Mesenchymal stem cell (in vitro differentiated cells and primary cell): ENCODE measurements around the gene RMND1.
A peak's percentile ranks its signal among the peaks of the same experiment; 100 is the strongest.
"Not testable (repeated sequence)": the region's sequence is repeated elsewhere in the genome, so short reads cannot be mapped to it uniquely, and the experiment has no call there.

Experiments used
- DNase-seq: peaks from one replicate; pipeline ENCODE4 v3.0.0-alpha.2; 2013
- H2AFZ ChIP-seq: one replicate; pipeline ENCODE4 v1.6.1; 2013; ENCODE audit warnings: low read depth, mild to moderate bottlenecking, control low read depth, inconsistent platforms, low read length, moderate library complexity
- H2AK5ac ChIP-seq: 2 replicates; pipeline ENCODE4 v1.6.1; 2013; ENCODE audit warnings: low read length, moderate library complexity, mild to moderate bottlenecking, inconsistent platforms; ENCODE audit not compliant: severe bottlenecking
- H2BK120ac ChIP-seq: one replicate; pipeline ENCODE4 v1.6.1; 2013; ENCODE audit warnings: low read depth, mild to moderate bottlenecking, inconsistent platforms, low read length, moderate library complexity
- H2BK12ac ChIP-seq, 2 experiments: one replicate each; pipeline ENCODE4 v1.6.1; 2013; ENCODE audit warnings: inconsistent platforms in 2 of 2, low read length in 2 of 2, mild to moderate bottlenecking in 2 of 2, moderate library complexity in 2 of 2, control low read depth in 1 of 2
- H2BK15ac ChIP-seq: one replicate; pipeline ENCODE4 v1.6.1; 2013; ENCODE audit warnings: mild to moderate bottlenecking, low read depth, inconsistent platforms; ENCODE audit not compliant: poor library complexity, severe bottlenecking
- H2BK5ac ChIP-seq: 2 replicates; pipeline ENCODE4 v1.6.1; 2013; ENCODE audit warnings: low read depth, mild to moderate bottlenecking, low read length, control low read depth, inconsistent platforms; ENCODE audit not compliant: poor library complexity, severe bottlenecking
- H3K14ac ChIP-seq, 2 experiments: one replicate each; pipeline ENCODE4 v1.6.1; 2013; ENCODE audit warnings: inconsistent platforms in 2 of 2, low read length in 2 of 2, control low read depth in 1 of 2, mild to moderate bottlenecking in 1 of 2, moderate library complexity in 1 of 2
- H3K18ac ChIP-seq, 2 experiments: one replicate each; pipeline ENCODE4 v1.6.1; 2013; ENCODE audit warnings: inconsistent platforms in 2 of 2, low read length in 2 of 2, control low read depth in 1 of 2, low read depth in 1 of 2, mild to moderate bottlenecking in 1 of 2
- H3K23ac ChIP-seq, 2 experiments: one replicate each; pipeline ENCODE4 v1.6.1; 2013; ENCODE audit warnings: inconsistent platforms in 2 of 2, low read length in 2 of 2, mild to moderate bottlenecking in 2 of 2, moderate library complexity in 2 of 2, control low read depth in 1 of 2
- H3K27ac ChIP-seq: 2 replicates; pipeline ENCODE4 v1.5.1; 2013; ENCODE audit warnings: mild to moderate bottlenecking, moderate library complexity, low read length, control low read depth, inconsistent platforms; ENCODE audit not compliant: poor library complexity, severe bottlenecking
- H3K27me3 ChIP-seq, 2 experiments: 2 replicates each; pipeline versions ENCODE4 v1.6.1 to v1.7.0; 2013; ENCODE audit warnings: low read length in 2 of 2, mild to moderate bottlenecking in 2 of 2, moderate library complexity in 2 of 2, control low read depth in 1 of 2, inconsistent platforms in 1 of 2; ENCODE audit not compliant: control insufficient read depth in 1 of 2, insufficient read depth in 1 of 2
- H3K36me3 ChIP-seq, 2 experiments: 2 replicates each; pipeline versions ENCODE4 v1.6.1 to v1.7.0; 2013; ENCODE audit warnings: low read length in 2 of 2, control low read depth in 1 of 2, inconsistent platforms in 1 of 2, low read depth in 1 of 2, mild to moderate bottlenecking in 1 of 2; ENCODE audit not compliant: insufficient read depth in 2 of 2, control insufficient read depth in 1 of 2
- H3K4ac ChIP-seq, 2 experiments: one replicate each; pipeline ENCODE4 v1.6.1; 2013; ENCODE audit warnings: inconsistent platforms in 2 of 2, low read length in 2 of 2, mild to moderate bottlenecking in 2 of 2, moderate library complexity in 2 of 2, control low read depth in 1 of 2, low read depth in 1 of 2
- H3K4me1 ChIP-seq: 2 replicates; pipeline ENCODE4 v1.6.1; 2013; ENCODE audit warnings: low read depth, low read length, control low read depth; ENCODE audit not compliant: control insufficient read depth, insufficient read depth
- H3K4me2 ChIP-seq: 2 replicates; pipeline ENCODE4 v1.6.1; 2013; ENCODE audit warnings: low read length, mild to moderate bottlenecking, inconsistent platforms; ENCODE audit not compliant: poor library complexity, severe bottlenecking
- H3K4me3 ChIP-seq, 2 experiments: 2 replicates each; pipeline versions ENCODE4 v1.5.1 to v1.7.0; 2013; ENCODE audit warnings: low read length in 2 of 2, mild to moderate bottlenecking in 2 of 2, control low read depth in 1 of 2, low read depth in 1 of 2; ENCODE audit not compliant: insufficient read depth in 1 of 2
- H3K79me1 ChIP-seq: replicated peaks from 2 replicates; pipeline ENCODE4 v1.6.1; 2013; ENCODE audit warnings: mild to moderate bottlenecking, control low read depth, low read length, inconsistent platforms; ENCODE audit not compliant: poor library complexity, severe bottlenecking
- H3K9ac ChIP-seq: 2 replicates; pipeline ENCODE4 v1.7.0; 2013; ENCODE audit warnings: mild to moderate bottlenecking, low read length, moderate library complexity
- H3K9me3 ChIP-seq: 2 replicates; pipeline ENCODE4 v1.7.0; 2013; ENCODE audit warnings: mild to moderate bottlenecking, low read length; ENCODE audit not compliant: control insufficient read depth
- H4K8ac ChIP-seq: one replicate; pipeline ENCODE4 v1.6.1; 2013; ENCODE audit warnings: inconsistent platforms, mild to moderate bottlenecking, low read length, moderate library complexity
- H4K91ac ChIP-seq: one replicate; pipeline ENCODE4 v1.6.1; 2013; ENCODE audit warnings: mild to moderate bottlenecking, low read length, inconsistent platforms
- WGBS: methylation state at CpG from one replicate; pipeline ENCODE4 v1.1.7; 2013; ENCODE audit warnings: mixed read lengths; 5-methylcytosine and 5-hydroxymethylcytosine counted together

RMND1 gene

GRCh38 chr6:151475653-151476523, 24.0 kb upstream of the RMND1 start:
- no peaks in the 10 kb centered on the region for H3K79me1 ChIP-seq
- H3K4ac ChIP-seq = no peak overlapping the region
- H3K18ac ChIP-seq = no peak overlapping the region
- no peak overlapping the region for H2BK15ac ChIP-seq
- H3K23ac ChIP-seq = no peak overlapping the region
- H4K8ac ChIP-seq = no peak overlapping the region
- DNase-seq = peak; percentile 52
- no peak overlapping the region for H3K14ac ChIP-seq
- no peak overlapping the region for H2BK12ac ChIP-seq
- H2AFZ ChIP-seq = no peak overlapping the region
- H2AK5ac ChIP-seq = no peak overlapping the region
- no peaks in the 10 kb centered on the region for H3K9me3 ChIP-seq
- no peaks in the 10 kb centered on the region for H3K36me3 ChIP-seq
- H3K4me2 ChIP-seq = peak overlapping the region; percentile 55
- no peaks in the 10 kb centered on the region for H3K27me3 ChIP-seq
- peaks cover 2% of the 10 kb centered on the region for H3K4me1 ChIP-seq
- H3K4me3 ChIP-seq = no peak overlapping the region
- no peak overlapping the region for H3K9ac ChIP-seq
- no peak overlapping the region for H3K27ac ChIP-seq
- no peak overlapping the region for H2BK5ac ChIP-seq
- no peak overlapping the region for H2BK120ac ChIP-seq
- 49% methylated on average over 16 of the region's 16 CpGs for WGBS
- H4K91ac ChIP-seq = no peak overlapping the region

- H2AK5ac ChIP-seq = no peak overlapping the region
- peaks cover 23% of the 10 kb centered on the region for H3K79me1 ChIP-seq
- H3K18ac ChIP-seq = no peak overlapping the region
- H3K4me3 ChIP-seq = no peak overlapping the region
- H4K8ac ChIP-seq = no peak overlapping the region
- no peak overlapping the region for H3K9ac ChIP-seq
- no peak overlapping the region for H3K23ac ChIP-seq
- no peak overlapping the region for H2BK12ac ChIP-seq
- H3K4ac ChIP-seq = no peak overlapping the region
- H2BK15ac ChIP-seq = no peak overlapping the region
- H3K14ac ChIP-seq = no peak overlapping the region
- DNase-seq = no peak
- H2AFZ ChIP-seq = no peak overlapping the region
- no peak overlapping the region for H3K4me2 ChIP-seq
- no peaks in the 10 kb centered on the region for H3K9me3 ChIP-seq
- H3K4me1 ChIP-seq = no peaks in the 10 kb centered on the region
- no peaks in the 10 kb centered on the region for H3K27me3 ChIP-seq
- H2BK5ac ChIP-seq = no peak overlapping the region
- no peak overlapping the region for H2BK120ac ChIP-seq
- H3K27ac ChIP-seq = no peak overlapping the region
- H3K36me3 ChIP-seq = peaks cover 24 to 63% of the 10 kb centered on the region in 2 experiments
- H4K91ac ChIP-seq = no peak overlapping the region
Measured at GRCh38 chr6:151464702-151465101, 12.8 kb upstream of the RMND1 start.

DNA sequence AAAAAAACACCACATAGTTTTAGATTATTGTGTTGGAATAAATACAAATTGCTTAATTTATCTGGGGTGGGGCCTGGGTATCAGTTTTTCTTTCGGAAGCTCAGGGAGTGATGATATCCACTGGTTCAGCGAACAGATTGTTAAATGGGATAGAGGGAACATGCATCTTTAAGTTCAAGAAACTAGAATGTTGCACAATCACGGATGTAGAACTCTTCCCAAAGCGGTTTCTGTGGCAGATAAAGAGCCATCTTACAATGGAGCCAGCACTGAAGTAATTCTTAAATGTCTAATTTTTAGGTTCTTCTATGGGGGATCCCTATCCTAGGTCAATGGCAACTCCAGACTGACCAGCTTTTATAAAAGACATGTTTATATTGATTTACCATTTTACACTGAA, 9.7 kb upstream of the RMND1 start:
- H2BK120ac ChIP-seq = no peak overlapping the region
- no peak overlapping the region for H3K23ac ChIP-seq
- H2AK5ac ChIP-seq = no peak overlapping the region
- H4K8ac ChIP-seq = no peak overlapping the region
- H3K9me3 ChIP-seq = no peaks in the 10 kb centered on the region
- H3K4me3 ChIP-seq = no peak overlapping the region
- H2BK5ac ChIP-seq = no peak overlapping the region
- H3K36me3 ChIP-seq = peaks cover 27 to 72% of the 10 kb centered on the region in 2 experiments
- no peak overlapping the region for H3K9ac ChIP-seq
- no peak overlapping the region for H2AFZ ChIP-seq
- no peak for DNase-seq
- H2BK15ac ChIP-seq = no peak overlapping the region
- peaks cover 28% of the 10 kb centered on the region for H3K79me1 ChIP-seq
- H3K4me2 ChIP-seq = no peak overlapping the region
- no peak overlapping the region for H3K14ac ChIP-seq
- peaks cover 2% of the 10 kb centered on the region for H3K4me1 ChIP-seq
- 95% methylated on average over 4 of the region's 4 CpGs for WGBS
- no peak overlapping the region for H3K18ac ChIP-seq
- no peak overlapping the region for H3K27ac ChIP-seq
- no peak overlapping the region for H4K91ac ChIP-seq
- H2BK12ac ChIP-seq = no peak overlapping the region
- H3K4ac ChIP-seq = no peak overlapping the region
- no peaks in the 10 kb centered on the region for H3K27me3 ChIP-seq

DNA sequence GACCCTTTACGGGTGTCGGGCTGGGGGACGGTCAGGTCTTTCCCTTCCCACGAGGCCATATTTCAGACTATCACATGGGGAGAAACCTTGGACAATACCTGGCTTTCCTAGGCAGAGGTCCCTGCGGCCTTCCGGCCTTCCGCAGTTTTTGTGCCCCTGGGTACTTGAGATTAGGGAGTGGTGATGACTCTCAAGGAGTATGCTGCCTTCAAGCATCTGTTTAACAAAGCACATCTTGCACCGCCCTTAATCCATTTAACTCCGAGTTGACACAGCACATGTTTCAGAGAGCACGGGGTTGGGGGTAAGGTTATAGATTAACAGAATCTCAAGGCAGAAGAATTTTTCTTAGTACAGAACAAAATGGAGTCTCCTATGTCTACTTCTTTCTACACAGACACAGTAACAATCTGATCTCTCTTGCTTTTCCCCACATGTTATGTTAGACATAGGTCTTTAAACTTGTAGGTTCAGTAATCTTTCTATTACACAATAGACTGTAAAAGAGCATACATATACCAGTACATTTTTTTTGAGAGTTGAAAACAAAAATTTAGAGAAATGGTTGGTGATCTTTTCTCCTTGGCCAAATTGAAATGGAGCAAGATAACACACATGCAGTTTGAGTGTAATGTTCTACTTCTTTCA, 3.9 kb upstream of the RMND1 start:
- H3K4me1 ChIP-seq, H2AK5ac ChIP-seq, H3K18ac ChIP-seq, H3K4me3 ChIP-seq, H2BK5ac ChIP-seq, H3K9ac ChIP-seq, H4K91ac ChIP-seq, DNase-seq, H3K4ac ChIP-seq, H4K8ac ChIP-seq, H3K14ac ChIP-seq, H2BK120ac ChIP-seq, H2BK12ac ChIP-seq, H2BK15ac ChIP-seq, H3K27me3 ChIP-seq, H2AFZ ChIP-seq, H3K23ac ChIP-seq, H3K9me3 ChIP-seq: not testable (repeated sequence)
- no CpG with 5 or more reads among the region's 10 CpGs for WGBS
- H3K79me1 ChIP-seq = peaks cover 12% of the 10 kb centered on the region
- peak overlapping the region; percentile 82 for H3K27ac ChIP-seq
- H3K4me2 ChIP-seq = peak overlapping the region; percentile 7
- H3K36me3 ChIP-seq = peaks cover 14 to 48% of the 10 kb centered on the region in 2 experiments
